GM18909 (cell line): ENCODE measurements around the gene RNF151.
A peak's percentile ranks its signal among the peaks of the same experiment; 100 is the strongest.
"Not testable (repeated sequence)": the region's sequence is repeated elsewhere in the genome, so short reads cannot be mapped to it uniquely, and the experiment has no call there.

Experiments
- ATAC-seq: cut with Tn5 transposase; IDR thresholded peaks from one replicate; pipeline ENCODE4 v1.9.1; 2021; ENCODE audit warnings: mild to moderate bottlenecking; ENCODE audit not compliant: unreplicated experiment, poor library complexity

Gene RNF151

GRCh38 chr16:1958715-1959268 is 7.9 kb upstream of the RNF151 start:
- ATAC-seq: no peak

- peak; percentile 80 for ATAC-seq
Measured at GRCh38 chr16:1959269-1960039, 7.2 kb upstream of the RNF151 start, which contains the start of gene NDUFB10. Gene NDUFB10 (plus strand): TSS chr16:1959538. CDS start chr16:1959625, 87 bp downstream.

GRCh38 chr16:1960665-1961630 is 5.7 kb upstream of the RNF151 start:
- no peak for ATAC-seq

- ATAC-seq: no peak
Measured at GRCh38 chr16:1961651-1962067, 5.0 kb upstream of the RNF151 start.

- not testable (repeated sequence) for ATAC-seq
Measured at GRCh38 chr16:1962161-1963153, 4.2 kb upstream of the RNF151 start.

GRCh38 chr16:1963806-1964505 is 2.7 kb upstream of the RNF151 start:
- ATAC-seq: peak; percentile 19

- ATAC-seq: peak; percentile 80
Measured at GRCh38 chr16:1964506-1965395, 1.9 kb upstream of the RNF151 start, which contains the start of gene RPS2. Gene RPS2 (minus strand): TSS chr16:1964826. CDS start chr16:1964625, 201 bp downstream.

- ATAC-seq: peak; percentile 2
Measured at GRCh38 chr16:1965396-1966001, 1.2 kb upstream of the RNF151 start.

GRCh38 chr16:1968146-1968953 is 1.7 kb downstream of the RNF151 start:
- no peak for ATAC-seq

- peak; percentile 77 for ATAC-seq
Measured at GRCh38 chr16:1971796-1972489, 5.3 kb downstream of the RNF151 start, which contains the start of gene TBL3. Gene TBL3 (plus strand): TSS chr16:1972053. CDS start chr16:1972165, 112 bp downstream.

- ATAC-seq: no peak
Measured at GRCh38 chr16:1972490-1972877, 5.8 kb downstream of the RNF151 start.

GRCh38 chr16:1973461-1974156 is 7.0 kb downstream of the RNF151 start:
- ATAC-seq: no peak

GRCh38 chr16:1974157-1975070 is 7.8 kb downstream of the RNF151 start:
- ATAC-seq: no peak

- ATAC-seq: no peak
Measured at GRCh38 chr16:1975432-1976215, 9.0 kb downstream of the RNF151 start.
